HG03558 (cell line): ENCODE results near the gene HECW1.
"Not testable (repeated sequence)": the region's sequence is repeated elsewhere in the genome, so short reads cannot be mapped to it uniquely, and the experiment has no call there.

Source experiments
- ATAC-seq: cut with Tn5 transposase; IDR thresholded peaks from one replicate; pipeline ENCODE4 v1.9.1; 2021; ENCODE audit warnings: moderate number of reproducible peaks; ENCODE audit not compliant: unreplicated experiment; ENCODE audit errors: extremely low read depth

Gene HECW1

DNA sequence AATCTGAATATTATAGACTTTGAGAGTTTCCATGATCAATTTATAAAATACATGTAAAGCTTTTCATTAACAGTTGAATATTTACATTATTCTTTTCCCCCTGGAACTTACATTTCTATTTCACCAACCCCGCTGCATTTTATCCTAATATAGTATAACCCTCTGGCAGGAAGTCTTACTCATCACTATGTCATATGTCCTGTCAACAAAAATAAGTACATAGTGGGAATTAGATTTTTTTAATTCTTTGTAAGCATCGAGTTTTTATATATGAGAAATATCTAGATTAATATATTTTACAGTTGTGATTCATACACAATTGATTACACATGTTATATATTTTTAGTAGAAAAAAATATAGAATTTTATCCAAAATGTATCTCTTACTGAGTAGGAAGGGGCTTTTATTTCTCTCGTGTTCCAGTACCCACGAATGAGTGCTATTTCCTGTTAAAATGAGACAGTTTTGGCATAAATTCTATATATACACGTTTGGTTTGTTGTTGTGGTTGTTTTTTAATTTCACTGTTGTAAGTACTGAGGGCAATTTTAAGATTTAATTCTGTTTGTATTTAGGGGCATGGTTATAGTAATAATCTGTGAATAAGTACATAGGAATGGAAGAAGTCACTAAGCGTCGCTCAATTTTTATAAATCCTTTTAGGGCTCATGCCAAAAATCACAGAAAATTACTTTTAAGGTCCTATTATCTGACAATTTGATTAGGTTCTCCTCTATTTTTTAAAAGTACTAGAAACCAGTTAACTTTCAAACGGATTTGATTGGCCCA, 87.1 kb downstream of the HECW1 start:
- ATAC-seq = no peak

DNA sequence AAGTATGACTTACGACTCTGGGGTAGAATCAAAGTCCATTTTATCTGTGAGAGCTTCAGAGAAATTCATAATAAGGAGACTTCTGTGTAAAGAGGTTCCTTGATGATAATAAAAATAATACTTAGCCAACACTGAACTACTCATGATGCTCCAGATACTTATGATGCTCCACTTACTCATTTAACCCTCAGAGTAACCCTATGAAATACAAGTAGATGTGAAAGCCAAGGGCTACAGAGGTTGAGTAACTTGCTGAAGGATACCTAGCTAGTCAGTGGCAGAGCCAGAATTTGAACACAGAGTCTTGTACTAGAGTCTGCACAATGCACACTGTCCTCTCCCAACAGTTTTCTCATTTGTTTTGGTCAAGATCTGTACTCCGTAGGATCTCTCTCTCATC, 89.5 kb downstream of the HECW1 start:
- ATAC-seq = no peak

DNA sequence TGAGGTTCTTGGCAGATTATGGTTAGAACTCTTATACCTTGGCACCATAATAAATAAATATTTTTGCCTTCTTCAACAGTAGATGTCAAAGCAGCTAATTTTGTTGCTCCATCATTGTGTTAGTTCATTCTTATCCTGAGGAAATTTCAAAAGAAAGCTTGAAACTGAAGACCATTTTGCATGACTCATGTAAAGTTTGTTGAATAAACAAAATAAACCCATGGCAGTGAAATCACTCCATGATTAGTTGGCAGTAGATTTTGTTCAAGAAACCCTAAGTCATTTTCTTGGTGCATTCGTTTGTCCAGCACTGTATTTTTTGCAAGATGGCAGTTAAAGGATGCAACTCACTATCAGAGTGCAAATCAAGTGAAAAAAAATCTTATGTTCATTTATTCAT, 91.6 kb downstream of the HECW1 start:
- ATAC-seq = no peak

DNA sequence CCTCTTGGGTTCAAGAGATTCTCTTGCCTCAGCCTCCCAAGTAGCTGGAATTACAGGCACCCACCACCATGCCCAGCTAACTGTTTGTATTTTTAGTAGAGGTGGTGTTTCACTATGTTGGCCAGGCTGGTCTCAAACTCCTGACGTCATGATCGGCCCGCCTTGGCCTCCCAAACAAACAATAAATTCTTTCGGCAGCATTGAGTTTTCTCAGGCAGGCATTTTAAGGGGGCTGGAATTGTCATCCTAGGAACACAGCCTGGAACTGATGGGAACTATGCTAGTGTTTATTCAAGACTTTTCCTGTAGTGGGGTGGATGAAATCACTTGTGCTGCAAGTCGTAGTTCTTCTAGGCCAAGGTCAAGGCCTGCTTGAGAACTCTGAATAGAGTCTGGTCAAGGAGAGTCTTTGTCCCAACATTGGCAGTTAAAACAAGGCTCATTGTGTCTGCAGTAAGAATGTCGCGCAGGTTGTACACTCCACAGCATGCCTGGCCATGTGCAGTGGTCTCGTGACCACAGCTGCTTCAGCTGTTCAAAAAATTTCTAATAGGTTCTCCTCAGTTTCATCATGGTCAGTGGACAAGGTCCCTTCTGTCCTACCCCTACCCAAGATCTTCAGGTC, 92.8 kb downstream of the HECW1 start:
- ATAC-seq = no peak

DNA sequence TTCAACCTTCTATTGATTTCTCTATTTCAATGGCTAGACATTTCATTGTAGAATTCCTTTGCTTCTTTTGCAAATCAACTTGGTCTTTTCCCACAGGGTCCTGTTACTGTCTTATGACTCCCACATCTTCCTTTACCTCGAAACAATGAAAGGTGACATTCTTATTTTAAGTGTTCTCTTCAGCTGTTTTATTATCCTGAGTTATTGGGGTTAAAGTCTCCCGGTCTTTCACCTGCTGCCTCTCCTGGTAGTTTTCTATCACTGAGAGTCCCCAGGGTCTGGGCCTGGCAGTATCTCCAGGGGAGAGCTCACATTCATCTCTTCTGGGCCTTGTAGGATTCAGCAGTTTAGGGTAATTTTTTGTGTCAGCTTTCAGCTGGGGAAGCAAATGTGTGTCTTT, 95.8 kb downstream of the HECW1 start:
- ATAC-seq = no peak

GRCh38 chr7:43210539-43210938, 98.1 kb downstream of the HECW1 start:
- not testable (repeated sequence) for ATAC-seq

- no peak for ATAC-seq
Measured at GRCh38 chr7:43211286-43211685, 98.8 kb downstream of the HECW1 start.

DNA sequence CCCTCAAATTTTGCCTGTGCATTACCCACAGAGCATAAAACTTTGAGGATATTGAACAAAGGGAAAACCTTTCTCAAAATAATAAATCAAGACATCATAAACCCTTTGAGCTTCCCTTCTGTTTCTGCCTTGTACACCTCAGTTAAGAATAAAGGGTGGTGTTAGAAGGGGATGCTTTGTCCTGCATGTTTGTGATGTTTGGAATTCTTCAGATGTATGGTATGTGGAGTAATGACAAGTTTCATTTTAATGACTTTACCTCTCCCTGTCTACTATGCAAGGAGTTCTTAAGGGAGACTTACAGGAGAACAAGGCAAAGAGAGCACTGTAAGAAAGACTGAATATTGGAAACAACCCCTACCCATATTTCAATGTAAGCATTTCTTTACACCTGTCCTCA, 99.2 kb downstream of the HECW1 start:
- no peak for ATAC-seq

- no peak for ATAC-seq
Measured at GRCh38 chr7:43212921-43213320, 100.5 kb downstream of the HECW1 start.

GRCh38 chr7:43215061-43215460, 102.6 kb downstream of the HECW1 start:
- no peak for ATAC-seq

DNA sequence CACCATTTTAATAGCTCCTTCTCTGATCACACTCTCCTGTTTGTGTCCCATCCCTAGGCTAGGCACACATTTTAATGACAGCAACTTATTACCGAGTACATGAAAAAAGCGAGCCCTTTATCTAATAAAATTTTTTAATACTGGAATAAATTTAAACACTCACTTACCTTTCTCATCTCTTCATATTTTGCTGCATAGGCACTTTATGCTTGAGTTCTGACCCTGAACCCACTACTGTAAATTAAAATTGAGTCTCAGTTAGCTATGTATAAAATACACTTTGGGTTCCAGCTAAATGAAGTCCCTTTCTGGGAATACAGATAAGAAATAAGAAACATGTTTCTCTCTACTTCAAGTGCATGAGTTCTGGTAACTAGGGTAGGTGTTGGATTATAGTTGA, 104.6 kb downstream of the HECW1 start:
- no peak for ATAC-seq

DNA sequence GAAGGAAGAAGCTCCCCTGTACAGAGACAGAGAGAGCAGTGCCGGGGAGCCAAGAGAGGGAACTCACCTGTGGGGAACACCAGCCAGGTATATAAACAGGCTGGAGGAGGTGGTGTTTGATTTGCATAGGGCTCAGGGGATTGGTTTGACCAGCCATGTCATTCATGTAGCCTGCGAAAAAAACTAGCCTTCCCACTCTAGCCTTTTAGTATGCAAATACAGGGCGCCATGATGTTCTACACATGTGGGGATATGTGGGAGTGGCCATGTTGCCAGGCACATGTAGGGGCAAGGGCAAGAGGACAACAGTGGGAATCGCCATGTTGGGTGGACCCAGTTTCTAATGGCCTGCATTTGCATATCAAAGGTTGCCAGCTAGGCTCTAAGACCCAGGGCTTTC, 106.5 kb downstream of the HECW1 start:
- ATAC-seq = not testable (repeated sequence)

GRCh38 chr7:43220250-43220649, 107.8 kb downstream of the HECW1 start:
- no peak for ATAC-seq

GRCh38 chr7:43220742-43221141, 108.3 kb downstream of the HECW1 start:
- no peak for ATAC-seq

- no peak for ATAC-seq
Measured at GRCh38 chr7:43229801-43230200, 117.4 kb downstream of the HECW1 start.

DNA sequence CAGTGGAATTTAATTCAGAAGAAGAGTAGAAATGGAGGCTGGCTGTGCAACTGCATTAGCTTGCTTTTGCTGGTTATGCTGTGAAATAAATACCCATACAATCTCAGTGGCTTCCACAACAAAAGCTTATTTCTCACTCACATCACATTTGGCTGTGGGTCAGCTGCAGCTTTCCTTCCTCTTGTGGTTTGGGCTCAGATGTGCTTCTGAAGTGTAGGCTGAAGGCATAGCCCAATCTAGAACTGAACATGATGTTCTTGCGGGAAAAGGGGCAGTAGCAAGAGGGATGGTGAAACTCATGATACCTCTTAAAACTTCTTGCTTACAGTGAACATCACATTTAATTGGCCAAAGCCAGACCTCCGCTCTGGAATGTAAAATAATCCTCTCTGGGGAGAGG, 119.9 kb downstream of the HECW1 start:
- ATAC-seq = no peak

DNA sequence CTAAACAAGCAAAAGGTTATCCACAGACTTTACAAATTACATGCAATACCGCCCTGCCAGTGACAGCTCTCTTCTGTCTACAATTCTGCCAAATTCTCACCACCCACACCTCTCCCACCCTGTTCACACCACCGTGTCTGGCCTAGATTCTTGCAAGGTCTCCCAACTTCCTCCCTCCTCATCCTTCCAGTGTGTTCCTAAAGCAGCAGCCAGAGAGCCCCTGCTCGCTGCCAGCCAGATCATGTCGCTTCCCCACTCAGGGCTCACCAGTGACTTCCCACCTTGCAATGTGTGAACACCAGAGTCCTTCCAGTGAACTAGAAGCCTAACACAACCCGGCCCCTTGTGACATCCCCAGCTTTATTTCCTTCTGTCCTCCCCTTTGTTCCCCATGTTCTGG, 121.6 kb downstream of the HECW1 start:
- no peak for ATAC-seq

DNA sequence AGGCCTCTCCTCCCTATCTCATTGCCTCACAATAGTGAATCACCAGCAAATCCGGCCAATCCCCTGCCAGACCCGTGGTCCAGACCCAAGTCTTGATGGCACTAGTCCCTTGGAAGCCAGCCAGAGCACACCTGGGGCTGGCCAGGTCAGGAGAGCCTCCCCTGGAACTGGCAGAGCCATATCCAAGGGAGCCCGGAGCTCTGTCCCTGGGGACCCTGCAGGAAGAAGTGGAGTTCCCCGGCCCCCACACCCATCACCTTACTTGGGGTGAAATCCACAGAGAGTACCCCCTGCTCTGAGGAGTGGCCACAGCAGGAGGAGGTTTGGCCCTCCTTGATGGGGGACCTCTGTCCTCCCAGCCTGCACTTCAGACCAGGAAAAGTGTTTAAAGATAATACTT, 122.5 kb downstream of the HECW1 start:
- ATAC-seq = no peak

DNA sequence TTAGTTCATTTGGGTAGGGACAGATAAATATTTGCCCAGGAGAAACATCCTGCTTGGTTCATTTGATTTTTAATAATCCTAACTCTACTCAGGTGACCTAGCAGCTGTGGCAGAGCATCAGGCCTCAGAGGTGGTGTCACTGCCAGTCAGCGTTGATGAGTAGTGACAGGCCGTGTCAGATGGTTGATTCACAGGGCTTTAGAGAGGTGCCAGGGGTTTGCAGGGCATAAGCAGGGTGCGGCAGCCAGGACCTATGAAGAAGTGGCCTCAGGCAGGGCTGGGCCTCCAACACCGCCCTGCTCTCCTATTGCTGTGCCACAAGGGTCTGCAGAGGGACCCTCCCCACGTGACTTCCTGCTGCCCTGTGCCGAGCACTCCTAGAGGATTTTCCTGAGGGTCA, 128.1 kb downstream of the HECW1 start:
- ATAC-seq = no peak

GRCh38 chr7:43242628-43243255, 130.3 kb downstream of the HECW1 start:
- ATAC-seq = no peak

DNA sequence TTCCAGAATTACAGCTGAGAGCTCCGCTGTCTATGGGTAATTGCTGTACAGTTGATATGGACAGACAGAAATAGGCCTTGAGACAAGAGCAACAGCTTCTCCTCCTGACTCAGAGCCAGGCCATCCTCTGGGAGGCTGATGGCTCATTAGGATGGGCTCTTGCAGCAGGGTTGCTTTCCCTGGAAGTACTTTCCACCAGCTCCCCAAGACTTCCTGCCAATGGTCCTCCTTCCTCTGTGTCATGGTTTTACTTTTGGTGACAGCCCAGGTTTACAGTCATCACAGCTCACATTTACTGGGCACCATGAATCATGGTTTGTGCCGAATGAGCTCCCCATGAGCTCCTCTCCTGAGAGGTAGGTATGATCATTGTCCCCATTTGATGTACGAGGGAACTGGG, 131.8 kb downstream of the HECW1 start:
- no peak for ATAC-seq

DNA sequence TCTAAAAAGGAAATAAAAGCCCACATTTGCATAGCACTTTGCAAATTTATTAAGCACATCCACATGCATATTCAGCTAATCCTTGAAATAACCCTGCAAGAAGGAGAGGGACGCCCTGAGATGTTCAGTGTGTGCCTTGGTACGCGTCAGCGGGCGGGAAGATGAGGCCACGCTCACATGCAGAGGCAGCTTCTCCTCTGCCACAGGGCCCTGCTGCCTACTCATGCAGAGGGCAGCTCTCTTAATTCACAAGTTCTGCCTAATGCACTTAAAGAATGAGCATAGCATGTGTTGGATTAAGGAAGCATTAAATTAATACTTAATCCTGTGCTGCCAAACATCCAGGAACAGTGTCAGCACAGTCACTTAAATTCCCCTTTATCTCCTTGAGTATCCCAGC, 132.3 kb downstream of the HECW1 start:
- no peak for ATAC-seq
